HG03520 (cell line): ENCODE results near the gene SULT1A1.

Source experiments
- ATAC-seq: cut with Tn5 transposase; IDR thresholded peaks from one replicate; pipeline ENCODE4 v1.9.1; 2021; ENCODE audit warnings: mild to moderate bottlenecking, moderate library complexity; ENCODE audit not compliant: unreplicated experiment

Gene SULT1A1

GRCh38 chr16:28562199-28562598 is 47.6 kb downstream of the SULT1A1 start:
- ATAC-seq = no peak

DNA sequence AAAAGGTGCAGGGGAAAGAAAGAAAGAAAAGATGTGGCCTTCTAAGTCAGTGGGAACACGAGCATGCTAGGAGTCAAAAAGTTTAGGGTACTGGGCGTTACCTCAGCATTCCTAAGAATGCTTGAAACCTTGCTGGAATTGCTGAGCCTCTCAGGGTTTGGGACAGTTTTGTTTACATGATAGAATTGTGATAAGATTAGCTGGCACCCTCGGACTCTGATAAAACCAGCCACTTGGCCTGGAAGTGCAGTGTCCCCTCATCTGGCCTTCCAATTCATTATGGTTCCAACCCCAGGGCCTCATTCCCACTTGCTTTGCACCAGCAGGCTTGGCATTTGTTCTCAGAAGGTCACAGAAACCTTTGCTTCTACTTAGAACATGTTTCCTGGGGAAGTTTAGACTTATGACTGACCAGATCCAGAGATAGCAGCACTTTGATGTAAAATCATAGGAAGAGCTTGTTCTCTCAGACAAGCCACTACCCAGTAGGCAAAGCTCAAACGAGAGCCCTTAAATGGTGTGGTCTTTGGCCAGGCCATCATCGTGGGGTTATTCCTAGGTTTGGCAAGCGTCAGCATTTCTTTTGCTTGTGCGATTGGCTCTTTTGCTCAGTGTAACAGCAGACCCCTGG is 48.2 kb downstream of the SULT1A1 start:
- ATAC-seq = no peak

GRCh38 chr16:28558456-28558855 is 51.4 kb downstream of the SULT1A1 start:
- no peak for ATAC-seq

- no peak for ATAC-seq
These were observed 52.9 kb downstream of the SULT1A1 start for GRCh38 chr16:28556914-28557320.

GRCh38 chr16:28555561-28555960 is 54.3 kb downstream of the SULT1A1 start:
- no peak for ATAC-seq
